ENCODE data around the gene USH1C.

DNA sequence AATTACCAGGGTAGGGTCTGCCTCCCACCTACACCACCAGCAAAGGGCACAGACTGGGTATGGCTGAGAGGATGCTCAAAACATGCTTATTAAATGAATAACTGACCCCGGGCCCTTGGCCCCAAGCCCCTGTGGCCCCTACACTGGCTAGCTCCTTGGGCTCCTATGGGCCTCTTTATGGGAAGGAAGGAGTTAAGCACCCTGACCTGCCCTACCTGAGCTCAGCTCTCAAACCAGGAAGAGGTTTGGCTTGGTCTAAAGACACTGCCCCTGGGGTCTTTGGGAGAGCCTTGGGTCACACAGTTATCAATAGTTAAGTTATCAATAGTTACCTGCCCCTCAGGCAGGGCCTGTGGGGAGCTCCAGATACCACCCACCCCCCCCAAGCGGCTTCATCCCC, 1.2 kb downstream of the USH1C start:
- no peak for TF ChIP-seq CTCF (IDR thresholded peaks at IDR 0.05)
- no peak for TF ChIP-seq POLR2A (IDR thresholded peaks at IDR 0.05)
- no peak for TF ChIP-seq EP300 (IDR thresholded peaks at IDR 0.05)

Data from ovary (tissue), 3 donors.